IPS DF 4.7 (cell line): ENCODE results near the gene ADAMTS5.

ENCODE experiments used
- DNase-seq: peaks from one replicate; pipeline ENCODE4 v3.0.0-alpha.2; 2013; ENCODE audit warnings: low spot score; ENCODE audit errors: extremely low read depth

Gene ADAMTS5

GRCh38 chr21:26967062-26967913 lies at the start of gene ADAMTS5:
ADAMTS5 (minus strand) TSS chr21:26967088; CDS start chr21:26966391, 697 bp downstream.
- no peak for DNase-seq

DNA sequence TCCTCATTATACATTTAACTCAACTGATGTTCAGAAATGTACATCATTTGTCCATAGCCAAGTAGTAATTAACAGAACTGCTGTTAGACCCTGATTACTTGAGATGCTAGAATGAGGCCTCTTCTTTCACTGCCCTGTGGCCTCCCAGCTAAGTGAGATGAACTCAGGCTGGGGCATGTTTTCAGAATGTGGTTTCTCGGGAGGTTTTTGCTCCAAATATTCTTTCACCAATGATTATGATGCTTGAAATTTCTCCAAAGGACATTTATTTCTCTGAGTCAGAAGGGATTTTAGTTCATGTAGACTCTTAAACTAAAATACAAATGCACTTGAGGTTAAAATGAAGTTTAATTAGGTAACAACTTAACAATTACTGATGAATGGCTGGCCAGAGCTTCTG lies 34.6 kb upstream of the ADAMTS5 start:
- no peak for DNase-seq

- no peak for DNase-seq
These were observed 16.7 kb upstream of the ADAMTS5 start for GRCh38 chr21:26983576-26983975.

DNA sequence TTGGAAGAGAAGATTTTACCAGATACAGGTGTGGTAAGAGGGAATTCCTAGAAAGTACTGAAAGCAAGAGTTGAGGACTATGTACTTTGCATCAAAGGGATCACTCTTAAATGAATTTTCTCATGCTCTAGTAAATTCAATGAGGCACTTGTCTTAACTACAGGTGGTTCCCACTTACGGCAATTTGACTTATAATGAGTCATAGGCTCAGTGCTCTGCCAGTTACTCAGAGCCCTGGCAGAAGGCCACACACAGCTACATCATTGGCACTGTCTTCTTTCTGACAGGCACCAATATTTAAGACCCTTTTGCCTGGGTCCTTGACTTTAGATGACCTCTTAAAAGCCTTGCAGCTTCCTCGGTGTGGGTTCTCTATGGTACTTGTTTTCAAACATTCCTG lies 15.9 kb upstream of the ADAMTS5 start:
- DNase-seq = no peak

DNA sequence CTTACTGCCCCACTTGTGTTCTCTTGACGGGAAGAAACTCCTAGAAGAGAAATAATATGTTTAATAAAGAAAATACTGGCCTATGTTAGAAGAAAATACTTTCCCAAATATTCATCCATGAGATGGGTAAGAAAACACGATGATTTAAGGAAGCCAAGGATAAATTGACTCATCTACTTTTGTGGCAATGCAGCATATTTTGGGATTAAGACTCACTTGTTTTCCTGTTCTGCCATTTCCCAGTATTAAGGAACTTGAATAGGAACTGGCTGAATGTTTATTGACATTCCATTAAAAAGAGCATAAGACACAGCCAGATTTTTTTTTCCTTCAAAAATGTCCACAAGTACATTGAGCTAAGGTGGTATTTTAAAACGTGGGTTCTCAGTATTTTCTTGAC lies 10.9 kb upstream of the ADAMTS5 start:
- DNase-seq = no peak

DNA sequence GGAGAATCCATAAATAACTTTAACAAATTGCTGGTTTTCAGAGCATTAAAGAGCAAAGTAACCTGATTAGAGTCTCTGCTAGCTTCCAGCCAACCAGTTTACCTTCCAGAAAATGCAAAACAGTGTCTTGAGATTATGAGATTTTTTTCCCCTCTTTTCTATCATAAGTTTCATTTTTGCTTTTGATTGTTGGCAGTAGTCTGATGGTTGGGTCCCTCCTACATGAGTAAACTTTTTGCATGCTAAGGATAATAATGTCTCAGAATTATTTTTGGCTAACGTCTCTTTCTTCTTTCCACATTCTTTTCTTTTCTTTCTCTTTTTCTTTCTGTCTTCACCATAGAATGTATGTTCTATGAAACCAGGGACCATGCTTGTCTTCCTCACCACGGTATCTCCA lies 6.3 kb upstream of the ADAMTS5 start:
- no peak for DNase-seq

DNA sequence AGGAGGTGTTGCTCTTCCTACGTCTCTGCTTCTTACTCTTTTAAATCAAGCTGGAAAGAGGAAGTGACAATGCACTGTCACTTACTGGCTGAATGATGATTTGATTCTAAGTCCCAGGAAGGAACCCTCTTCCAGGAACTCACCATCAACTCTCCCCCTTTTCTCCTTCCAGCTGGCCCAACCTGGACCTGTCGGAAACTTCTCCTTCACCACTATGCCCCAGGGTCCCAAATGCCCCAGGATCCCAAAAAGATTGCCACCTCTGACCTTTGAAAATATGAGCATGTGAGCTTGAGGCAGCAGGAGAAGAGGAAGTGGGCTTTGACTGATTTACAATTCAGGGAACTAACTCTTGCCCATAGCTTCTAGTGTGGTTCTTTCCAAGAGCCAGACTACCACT lies 5.3 kb upstream of the ADAMTS5 start:
- DNase-seq = no peak

DNA sequence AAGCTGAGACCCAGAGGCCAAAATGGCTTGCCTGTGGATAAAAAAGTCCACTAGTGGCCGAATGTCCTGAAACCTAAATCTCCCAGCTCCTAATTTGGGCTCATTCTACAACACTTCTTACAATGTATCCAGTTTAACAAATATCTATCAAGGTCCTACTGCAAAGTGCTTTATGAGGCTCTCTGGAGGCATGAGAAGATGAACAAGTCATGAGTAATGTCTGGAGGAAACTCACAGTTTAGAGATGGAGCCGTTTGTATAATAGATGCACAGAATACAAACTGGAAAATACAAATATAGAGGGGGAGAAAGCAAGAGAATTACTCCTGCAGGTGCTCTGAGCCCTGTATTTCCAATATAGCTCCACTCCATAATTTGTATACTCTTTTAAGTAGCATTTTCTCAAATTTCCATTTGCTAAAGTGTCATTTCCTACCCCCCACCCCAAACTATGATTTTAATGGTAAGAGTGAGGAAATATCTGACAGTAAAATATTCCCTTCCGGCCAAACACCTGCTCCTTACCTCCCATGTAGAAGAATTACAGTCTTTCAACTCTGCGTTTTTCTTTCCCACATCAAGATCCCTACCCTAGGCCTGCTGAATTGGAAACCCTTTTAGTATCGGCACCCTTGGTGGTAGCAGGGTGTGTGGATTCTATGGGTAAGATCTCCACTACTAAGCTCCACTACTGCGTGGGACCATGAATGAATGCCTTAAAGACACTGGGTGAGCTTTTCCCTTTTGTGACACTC lies 3.3 kb upstream of the ADAMTS5 start:
- DNase-seq = no peak

DNA sequence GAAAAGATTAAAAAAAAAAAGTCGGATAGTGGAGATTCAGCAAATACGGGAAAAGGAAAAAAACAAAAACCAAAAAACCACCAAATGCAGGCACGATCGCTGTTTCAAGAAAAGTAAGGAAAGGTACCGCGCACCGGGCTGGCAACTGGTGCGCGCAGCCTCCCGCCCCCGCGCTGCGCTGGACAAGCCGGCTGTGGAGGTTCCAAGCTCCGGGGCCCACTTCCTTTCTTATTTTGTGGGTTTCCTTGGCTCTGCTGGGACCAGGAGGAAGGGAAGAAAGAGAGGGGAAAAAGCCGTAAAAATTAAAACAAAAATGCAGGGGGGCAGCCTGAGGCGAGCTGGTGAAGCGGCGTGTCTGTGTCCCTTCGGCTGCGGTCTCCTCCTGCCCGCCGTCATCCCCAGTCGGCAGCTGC lies 233 bp downstream of the ADAMTS5 start:
- DNase-seq = no peak

GRCh38 chr21:26965907-26966581 lies 844 bp downstream of the ADAMTS5 start:
- no peak for DNase-seq

GRCh38 chr21:26965040-26965906 lies 1.6 kb downstream of the ADAMTS5 start:
- DNase-seq = no peak

DNA sequence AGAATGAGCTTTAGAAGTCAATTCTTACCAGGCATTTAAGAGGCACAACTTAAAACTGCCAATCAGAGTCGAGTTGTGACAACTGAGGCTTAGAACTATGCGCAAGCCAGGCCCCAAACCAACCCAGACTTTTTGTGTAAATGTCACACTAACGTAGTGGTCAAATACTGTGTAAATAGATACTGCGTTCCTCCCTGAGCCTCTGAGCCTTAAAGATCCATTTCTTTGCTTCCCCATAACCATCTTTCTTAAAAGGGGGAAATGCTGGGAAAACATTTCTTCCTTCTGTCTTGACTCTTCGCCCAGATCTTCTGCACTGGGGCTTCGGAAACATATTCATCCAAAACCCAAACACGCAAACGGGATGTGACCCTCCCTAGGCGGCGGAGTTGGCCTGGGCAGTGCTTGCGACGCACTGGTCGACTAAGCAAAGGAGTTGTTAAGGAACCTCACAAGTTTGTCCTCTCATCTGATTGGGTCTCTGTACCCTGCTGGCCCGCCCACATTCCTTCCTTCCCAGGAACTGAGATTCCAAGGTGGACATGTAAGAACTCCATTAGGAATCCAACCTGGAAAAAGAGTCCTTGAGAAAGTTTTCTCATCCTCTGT lies 2.6 kb downstream of the ADAMTS5 start:
- DNase-seq = no peak

DNA sequence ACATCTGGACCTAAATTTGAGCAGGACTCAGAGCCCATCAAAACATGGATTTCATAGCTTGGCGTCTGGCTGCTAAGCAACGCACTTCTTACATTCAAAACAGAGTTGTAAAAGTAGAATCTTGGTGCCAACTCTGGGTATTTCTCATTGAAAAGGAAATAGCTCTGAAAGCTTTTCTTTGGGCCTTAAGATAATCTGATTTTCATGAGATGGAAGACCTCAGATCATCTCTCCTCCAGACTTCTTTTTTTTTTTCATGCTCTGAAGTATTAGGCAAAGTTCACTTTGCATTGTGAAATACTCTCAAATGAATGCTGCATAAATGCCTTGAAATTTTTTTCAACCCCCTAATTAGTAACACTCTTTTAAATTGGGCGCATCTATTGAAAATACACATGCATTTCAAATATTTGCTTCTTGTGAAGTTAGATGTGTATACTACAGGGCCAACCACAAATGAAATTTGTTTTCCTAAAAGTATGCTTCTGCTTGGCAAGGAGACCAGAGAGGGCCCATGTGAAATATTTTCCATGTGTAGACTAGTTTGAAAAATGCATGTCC lies 4.2 kb downstream of the ADAMTS5 start:
- DNase-seq = no peak

GRCh38 chr21:26961698-26962097 lies 5.2 kb downstream of the ADAMTS5 start:
- DNase-seq = no peak

GRCh38 chr21:26958788-26959187 lies 8.1 kb downstream of the ADAMTS5 start:
- DNase-seq = no peak

GRCh38 chr21:26956813-26957212 lies 10.1 kb downstream of the ADAMTS5 start:
- DNase-seq = no peak

DNA sequence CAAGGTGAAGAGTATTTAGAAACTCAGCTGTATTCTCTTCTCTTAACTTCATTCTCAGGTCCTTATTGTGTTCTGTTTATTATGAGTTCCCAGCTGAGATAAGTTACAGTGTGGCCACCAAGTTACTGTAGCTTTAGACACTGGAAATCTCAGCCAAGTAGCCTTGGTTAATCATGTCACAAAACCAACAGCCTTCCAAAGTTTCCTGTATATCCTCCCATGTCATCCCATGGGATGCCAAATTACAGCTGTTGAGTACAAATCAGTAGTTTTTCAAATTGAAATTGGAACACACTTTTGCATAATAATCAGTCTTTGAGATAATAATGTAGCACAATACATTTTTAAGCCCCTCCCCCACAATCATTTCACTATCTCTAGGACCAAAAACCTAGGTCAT lies 10.7 kb downstream of the ADAMTS5 start:
- no peak for DNase-seq

- no peak for DNase-seq
These were observed 12.2 kb downstream of the ADAMTS5 start for GRCh38 chr21:26954662-26955121.

DNA sequence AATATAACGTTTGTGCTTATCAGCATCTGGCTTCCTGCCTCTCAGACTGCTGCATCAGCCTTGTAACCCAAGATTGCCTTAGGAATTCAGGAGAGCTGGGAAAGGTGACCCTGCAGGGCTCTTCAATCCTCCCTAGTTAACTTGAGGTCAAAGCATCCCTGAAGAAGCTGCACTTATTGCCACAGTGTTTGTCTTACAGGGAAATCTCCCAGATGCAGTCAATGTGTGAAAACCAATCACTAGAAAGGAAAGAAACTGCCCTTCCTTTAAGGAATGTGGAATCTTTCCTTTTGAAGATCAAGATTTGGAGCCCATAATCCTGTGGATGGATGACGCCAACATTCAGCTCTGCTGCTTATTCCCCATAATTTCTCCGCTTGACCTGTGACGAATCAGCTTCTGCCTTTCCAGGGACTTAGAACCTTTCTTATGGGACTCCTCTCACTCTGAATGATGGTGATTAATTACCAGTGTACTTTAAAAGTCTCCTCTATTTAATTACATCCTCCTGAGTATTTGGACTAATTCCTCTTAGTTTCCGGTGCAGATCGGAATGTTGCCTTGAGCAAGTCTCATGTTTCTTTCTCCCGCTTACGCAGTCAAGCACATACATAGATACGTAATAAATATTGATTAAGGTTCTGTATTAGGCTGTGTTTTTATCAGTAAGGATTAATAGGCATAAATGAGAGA lies 14.4 kb downstream of the ADAMTS5 start:
- no peak for DNase-seq

- DNase-seq = no peak
These were observed 17.1 kb downstream of the ADAMTS5 start for GRCh38 chr21:26949830-26950229.
